Activated naive CD4-positive, alpha-beta T cell treated with anti-CD3 and anti-CD28 coated beads, Interleukin-2, amount 50 U/mL, for 24 hours (primary cell): ENCODE results near the gene VSIG8.

ENCODE experiments used
- H3K27ac Mint-ChIP-seq: one replicate; pipeline ENCODE4 v1.8.0; 2021; ENCODE audit warnings: mild to moderate bottlenecking, mixed read lengths
- H3K27me3 Mint-ChIP-seq: one replicate; pipeline ENCODE4 v1.8.0; 2021; ENCODE audit warnings: mixed read lengths
- H3K36me3 Mint-ChIP-seq: one replicate; pipeline ENCODE4 v1.8.0; 2021; ENCODE audit warnings: mixed read lengths
- H3K4me1 Mint-ChIP-seq: one replicate; pipeline ENCODE4 v1.8.0; 2021; ENCODE audit warnings: mixed read lengths
- H3K4me3 Mint-ChIP-seq: one replicate; pipeline ENCODE4 v1.8.0; 2021; ENCODE audit warnings: mild to moderate bottlenecking, mixed read lengths
- H3K9me3 Mint-ChIP-seq: one replicate; pipeline ENCODE4 v1.8.0; 2021; ENCODE audit warnings: mixed read lengths

Gene VSIG8

DNA sequence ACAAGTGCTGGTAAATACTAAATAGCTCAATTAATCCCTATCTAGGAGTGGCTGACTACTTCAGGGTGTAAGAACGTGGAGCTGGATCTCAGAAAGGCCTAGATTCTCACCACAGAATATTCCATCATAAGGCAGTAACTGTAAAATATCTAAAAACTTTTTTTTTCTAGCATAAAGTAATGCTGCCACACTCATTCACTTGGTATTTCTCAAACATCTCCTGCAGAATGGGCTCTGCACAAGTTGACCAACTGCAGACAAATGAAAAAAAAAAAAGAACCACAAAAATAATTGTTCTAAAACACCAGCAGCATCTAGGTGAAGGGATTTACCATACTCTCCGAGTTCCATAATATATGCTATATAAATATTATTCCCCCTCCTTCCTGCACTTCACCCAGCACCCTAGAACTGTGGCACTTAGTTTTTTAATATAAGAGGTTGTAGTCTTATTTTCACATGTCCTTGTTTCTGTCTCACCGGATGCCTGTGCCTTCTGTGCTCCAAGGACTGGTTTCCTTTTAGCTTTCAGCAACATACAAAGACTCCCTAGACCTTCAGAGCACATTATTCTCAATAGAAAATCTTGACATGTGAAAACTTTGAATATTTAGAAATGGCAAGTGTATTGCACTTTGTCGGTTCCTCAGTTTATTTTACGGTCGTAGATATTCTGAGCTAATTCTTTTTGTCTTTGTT lies 8.9 kb downstream of the VSIG8 start:
- peak overlapping the region; percentile 86 for H3K4me3 Mint-ChIP-seq
- H3K4me1 Mint-ChIP-seq: peaks cover 23% of the 10 kb centered on the region
- no peaks in the 10 kb centered on the region for H3K36me3 Mint-ChIP-seq
- H3K27me3 Mint-ChIP-seq: no peaks in the 10 kb centered on the region
- no peak overlapping the region for H3K27ac Mint-ChIP-seq
- H3K9me3 Mint-ChIP-seq: no peaks in the 10 kb centered on the region

DNA sequence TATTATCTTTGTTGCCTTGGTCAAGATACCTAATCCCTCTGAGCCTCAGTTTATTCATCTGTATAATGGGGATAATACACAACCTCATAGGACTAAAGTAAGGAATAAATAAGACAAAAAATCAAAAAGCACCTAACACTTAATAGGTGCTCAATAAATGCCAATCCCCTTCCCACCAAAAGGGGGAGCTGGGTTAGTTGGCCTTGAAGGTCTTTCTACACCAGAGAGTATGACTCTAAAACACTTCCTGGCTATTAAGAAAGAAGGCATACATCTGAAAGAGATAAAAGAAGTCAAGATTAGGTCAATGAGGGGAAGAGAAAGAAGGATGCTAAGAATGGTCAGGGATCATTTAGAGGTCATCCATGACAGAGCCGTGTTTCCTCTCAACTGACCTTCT lies 11.1 kb downstream of the VSIG8 start:
- no peak overlapping the region for H3K27ac Mint-ChIP-seq
- no peaks in the 10 kb centered on the region for H3K27me3 Mint-ChIP-seq
- H3K4me3 Mint-ChIP-seq: no peak overlapping the region
- peaks cover 23% of the 10 kb centered on the region for H3K4me1 Mint-ChIP-seq
- no peaks in the 10 kb centered on the region for H3K9me3 Mint-ChIP-seq
- H3K36me3 Mint-ChIP-seq: no peaks in the 10 kb centered on the region

DNA sequence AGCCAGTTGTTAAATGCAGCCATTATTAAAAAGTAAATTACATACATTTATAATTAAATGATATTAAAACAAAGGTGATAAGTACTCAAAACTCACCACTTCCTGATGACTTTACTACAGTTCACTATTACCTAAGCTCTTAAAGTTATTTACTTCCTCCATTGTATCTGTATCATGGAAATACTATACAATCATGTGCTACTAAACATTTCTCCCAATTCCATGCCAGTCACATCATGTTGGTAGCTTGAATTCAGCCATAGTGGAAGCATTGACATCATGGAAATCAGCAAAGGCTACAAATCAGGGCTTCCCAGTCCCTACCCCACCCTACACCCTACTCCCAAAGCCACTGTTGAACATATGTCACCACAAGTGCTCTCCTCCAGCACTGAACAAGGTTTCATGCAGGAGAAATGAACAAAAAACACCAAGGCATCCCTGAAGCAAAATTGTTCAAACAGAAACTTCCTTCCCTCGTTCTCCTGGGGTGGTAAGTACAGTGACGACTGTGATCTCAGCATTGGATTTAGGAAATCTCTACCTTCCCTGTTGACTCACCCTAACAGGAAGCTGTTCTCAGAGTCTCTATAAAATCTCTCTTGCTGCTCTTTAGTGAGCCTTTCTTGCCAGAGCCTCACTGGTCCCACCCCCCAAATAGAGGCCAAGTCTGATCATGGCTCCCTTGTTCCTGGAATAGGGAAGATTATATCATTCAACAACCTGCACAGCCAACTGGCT lies 12.7 kb downstream of the VSIG8 start:
- Mint-ChIP-seq H3K36me3 (no peaks in the 10 kb centered on the region), H3K4me3 (no peak overlapping the region), H3K4me1 (peaks cover 18% of the 10 kb centered on the region), H3K9me3 (no peaks in the 10 kb centered on the region), H3K27me3 (no peaks in the 10 kb centered on the region), H3K27ac (no peak overlapping the region)

- Mint-ChIP-seq H3K36me3 (no peaks in the 10 kb centered on the region), H3K27me3 (no peaks in the 10 kb centered on the region)
Observed at GRCh38 chr1:159848326-159848725, 14.1 kb downstream of the VSIG8 start.

GRCh38 chr1:159847231-159847630 lies 15.2 kb downstream of the VSIG8 start:
- no peaks in the 10 kb centered on the region for H3K27me3 Mint-ChIP-seq
- H3K4me1 Mint-ChIP-seq: peaks cover 4% of the 10 kb centered on the region
- H3K36me3 Mint-ChIP-seq: peaks cover under 1% of the 10 kb centered on the region
- H3K9me3 Mint-ChIP-seq: no peaks in the 10 kb centered on the region
- H3K27ac Mint-ChIP-seq: no peak overlapping the region
- no peak overlapping the region for H3K4me3 Mint-ChIP-seq

More at GRCh38 chr1:159848326-159848725, 14.1 kb downstream of the VSIG8 start:
- Mint-ChIP-seq H3K27ac (no peak overlapping the region), H3K9me3 (no peaks in the 10 kb centered on the region), H3K4me3 (no peak overlapping the region), H3K4me1 (peaks cover 9% of the 10 kb centered on the region)

DNA sequence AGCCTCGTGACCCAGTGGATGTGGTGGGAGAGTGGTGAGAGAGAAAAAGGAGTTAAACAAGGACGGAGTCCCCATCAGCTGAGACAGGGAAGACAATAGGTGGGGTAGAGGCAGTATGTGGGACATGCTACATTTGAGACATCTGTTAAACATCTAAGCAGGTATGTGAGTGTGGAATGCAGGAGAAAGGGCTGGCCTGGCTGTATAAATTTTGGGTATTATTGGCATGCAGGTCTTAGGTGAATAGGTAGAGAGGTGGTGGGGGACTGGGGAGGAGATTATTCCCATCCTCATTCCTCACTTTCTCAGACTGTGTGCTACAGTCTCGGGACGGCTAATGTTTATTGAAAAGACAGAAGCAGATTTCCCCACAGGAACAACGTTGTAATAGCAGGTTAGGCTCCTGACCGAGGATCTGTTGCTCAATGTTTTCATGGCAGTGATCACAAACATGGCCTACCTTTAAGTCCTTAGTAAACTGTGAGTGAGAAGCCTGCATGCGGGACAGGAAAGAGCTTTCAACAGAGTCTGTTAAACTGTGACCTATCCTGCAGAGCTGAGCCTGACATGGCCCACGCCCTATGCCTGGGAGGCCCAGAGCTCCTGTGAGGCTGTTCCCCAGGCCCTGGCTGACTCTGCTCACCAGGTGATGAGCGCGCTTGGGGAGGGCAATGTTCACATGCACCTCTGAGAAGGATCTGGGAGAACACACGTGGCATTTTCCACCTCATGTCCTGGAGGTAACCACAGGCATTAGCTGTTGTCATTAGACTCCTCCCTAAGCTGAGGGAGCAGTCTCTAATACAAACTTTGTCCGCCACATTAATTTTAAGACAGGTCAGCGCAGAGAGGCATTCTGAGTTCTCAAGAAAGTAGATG lies 16.5 kb downstream of the VSIG8 start:
- H3K4me1 Mint-ChIP-seq: no peaks in the 10 kb centered on the region
- H3K36me3 Mint-ChIP-seq: peaks cover 2% of the 10 kb centered on the region
- H3K4me3 Mint-ChIP-seq: no peak overlapping the region
- no peak overlapping the region for H3K27ac Mint-ChIP-seq
- H3K9me3 Mint-ChIP-seq: no peaks in the 10 kb centered on the region
- H3K27me3 Mint-ChIP-seq: no peaks in the 10 kb centered on the region

- Mint-ChIP-seq H3K36me3 (peaks cover 2% of the 10 kb centered on the region), H3K27me3 (no peaks in the 10 kb centered on the region), H3K27ac (no peak overlapping the region), H3K4me3 (no peak overlapping the region), H3K9me3 (no peaks in the 10 kb centered on the region), H3K4me1 (peaks cover 4% of the 10 kb centered on the region)
Observed at GRCh38 chr1:159843459-159843858, 19.0 kb downstream of the VSIG8 start.

DNA sequence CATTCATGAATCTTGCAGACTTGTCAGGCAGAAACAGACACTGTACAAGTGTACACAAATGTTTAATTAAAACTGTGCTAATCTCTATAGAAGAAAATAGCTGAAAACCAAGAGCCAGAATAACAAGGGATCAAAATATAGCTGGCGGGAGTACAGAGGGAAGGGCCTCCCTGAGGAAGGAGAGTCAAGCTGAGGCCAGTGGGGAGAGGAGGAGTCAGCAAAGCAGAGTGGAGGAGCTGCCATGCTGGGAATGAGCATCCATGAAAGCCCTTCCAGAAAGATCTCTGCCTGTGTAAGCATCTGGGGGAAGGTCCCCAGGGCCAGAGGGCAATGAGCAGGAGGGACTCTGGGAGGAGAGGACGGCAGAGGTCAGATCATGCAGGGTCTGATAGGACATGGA lies 20.7 kb downstream of the VSIG8 start:
- no peak overlapping the region for H3K27ac Mint-ChIP-seq
- H3K9me3 Mint-ChIP-seq: no peaks in the 10 kb centered on the region
- H3K4me3 Mint-ChIP-seq: no peak overlapping the region
- H3K27me3 Mint-ChIP-seq: no peaks in the 10 kb centered on the region
- H3K36me3 Mint-ChIP-seq: peaks cover 5% of the 10 kb centered on the region
- peaks cover 4% of the 10 kb centered on the region for H3K4me1 Mint-ChIP-seq

GRCh38 chr1:159839116-159839849 lies 23.2 kb downstream of the VSIG8 start:
- no peaks in the 10 kb centered on the region for H3K9me3 Mint-ChIP-seq
- H3K36me3 Mint-ChIP-seq: peaks cover 7% of the 10 kb centered on the region
- no peaks in the 10 kb centered on the region for H3K27me3 Mint-ChIP-seq
- peak overlapping the region; percentile 31 for H3K27ac Mint-ChIP-seq
- peaks cover 4% of the 10 kb centered on the region for H3K4me1 Mint-ChIP-seq
- H3K4me3 Mint-ChIP-seq: no peak overlapping the region

DNA sequence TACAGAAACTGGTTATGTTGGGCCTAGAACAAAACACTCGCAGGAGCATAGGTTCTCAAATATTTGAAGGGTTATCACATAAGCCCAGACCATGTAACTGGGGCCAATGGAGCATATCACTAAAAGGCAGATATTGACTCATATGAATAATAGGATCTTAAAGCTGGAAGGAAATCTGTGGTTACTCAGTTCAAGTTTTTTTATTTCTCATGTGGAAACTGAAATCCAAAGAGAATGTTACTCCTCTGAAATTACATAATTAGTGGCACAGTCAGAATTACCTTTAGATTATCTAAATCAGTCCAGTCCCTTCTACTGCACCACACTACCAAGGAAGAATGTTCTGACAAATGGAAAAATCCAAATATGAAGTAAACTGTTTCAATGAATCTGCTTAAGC lies 23.7 kb downstream of the VSIG8 start:
- Mint-ChIP-seq H3K36me3 (peaks cover 8% of the 10 kb centered on the region), H3K4me3 (no peak overlapping the region), H3K27me3 (no peaks in the 10 kb centered on the region), H3K27ac (no peak overlapping the region), H3K9me3 (no peaks in the 10 kb centered on the region), H3K4me1 (peaks cover 4% of the 10 kb centered on the region)

- Mint-ChIP-seq H3K4me3 (no peak overlapping the region), H3K4me1 (peaks cover 4% of the 10 kb centered on the region), H3K36me3 (peaks cover 7% of the 10 kb centered on the region), H3K9me3 (no peaks in the 10 kb centered on the region), H3K27ac (no peak overlapping the region), H3K27me3 (no peaks in the 10 kb centered on the region)
Observed at GRCh38 chr1:159835862-159836525, 26.5 kb downstream of the VSIG8 start.

- H3K4me3 Mint-ChIP-seq: no peak overlapping the region
- H3K9me3 Mint-ChIP-seq: no peaks in the 10 kb centered on the region
- no peaks in the 10 kb centered on the region for H3K27me3 Mint-ChIP-seq
- peaks cover 7% of the 10 kb centered on the region for H3K36me3 Mint-ChIP-seq
- H3K27ac Mint-ChIP-seq: no peak overlapping the region
- H3K4me1 Mint-ChIP-seq: peaks cover 4% of the 10 kb centered on the region
Observed at GRCh38 chr1:159835356-159835755, 27.1 kb downstream of the VSIG8 start.

DNA sequence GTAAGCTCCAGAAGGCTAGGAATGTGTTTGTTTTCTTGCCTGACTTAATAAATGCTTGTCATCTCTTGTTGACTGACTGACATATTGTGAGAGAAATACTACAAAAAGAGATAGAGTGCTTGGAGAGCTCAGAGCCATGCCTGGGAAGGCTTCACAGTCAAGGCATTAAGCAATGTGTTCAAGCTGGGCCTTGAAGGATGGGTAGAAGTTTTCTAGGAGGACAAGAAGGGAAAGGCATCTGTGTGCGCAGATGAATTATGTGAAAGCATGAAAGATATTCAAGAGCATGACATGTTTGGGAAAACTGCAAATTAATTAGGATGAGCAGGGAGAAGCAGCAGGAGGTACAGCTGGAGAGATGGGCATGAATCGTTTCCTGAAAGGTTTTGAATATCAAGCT lies 30.1 kb downstream of the VSIG8 start:
- H3K4me3 Mint-ChIP-seq: no peak overlapping the region
- no peaks in the 10 kb centered on the region for H3K27me3 Mint-ChIP-seq
- H3K4me1 Mint-ChIP-seq: peaks cover 19% of the 10 kb centered on the region
- H3K36me3 Mint-ChIP-seq: peaks cover 6% of the 10 kb centered on the region
- H3K9me3 Mint-ChIP-seq: peaks cover 5% of the 10 kb centered on the region
- no peak overlapping the region for H3K27ac Mint-ChIP-seq

DNA sequence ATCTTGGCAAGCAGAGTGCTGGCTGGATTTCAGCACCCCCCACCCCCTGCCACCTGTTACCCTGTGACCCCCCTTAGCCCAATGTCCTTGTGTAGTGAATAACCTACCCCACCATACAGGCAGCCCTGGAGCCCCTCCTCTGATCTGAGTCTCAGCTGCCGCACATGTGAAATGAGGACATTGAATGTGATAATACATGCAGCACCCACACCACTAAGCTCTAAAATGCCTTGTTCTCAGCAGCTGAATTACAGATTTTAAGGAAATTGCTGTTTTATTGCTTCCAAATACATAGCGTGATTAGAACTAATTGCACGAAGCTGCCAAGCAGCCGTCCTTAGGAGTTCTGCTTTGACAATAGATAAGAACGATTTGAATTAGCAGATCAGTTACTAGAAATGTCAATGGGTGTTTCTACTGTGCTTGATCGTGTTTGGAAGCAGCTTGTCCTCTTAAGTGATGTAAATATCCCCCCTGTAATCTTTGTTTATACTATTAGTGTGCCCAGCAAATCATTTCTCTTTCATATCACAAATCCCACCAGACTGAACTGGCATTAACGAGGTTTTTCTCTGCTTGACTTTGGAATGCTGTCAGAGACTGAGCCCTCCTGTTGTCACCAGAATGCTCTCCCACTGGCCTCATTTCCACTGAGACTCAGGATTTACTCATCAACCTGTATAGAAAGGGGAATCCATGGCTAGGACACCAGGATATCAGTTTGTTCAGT lies 30.9 kb downstream of the VSIG8 start:
- Mint-ChIP-seq H3K36me3 (peaks cover 5% of the 10 kb centered on the region), H3K9me3 (peaks cover 5% of the 10 kb centered on the region)

More for the DNA sequence above, 30.9 kb downstream of the VSIG8 start:
- H3K4me3 Mint-ChIP-seq: no peak overlapping the region
- peaks cover 26% of the 10 kb centered on the region for H3K4me1 Mint-ChIP-seq
- H3K27ac Mint-ChIP-seq: no peak overlapping the region
- H3K27me3 Mint-ChIP-seq: no peaks in the 10 kb centered on the region
